Measurements from ENCODE around the gene ZNF484.

GRCh38 chr9:92857236-92857635, 20.6 kb downstream of the ZNF484 start:
- TF ChIP-seq EZH2 (IDR thresholded peaks at IDR 0.05; ENCODE audit: insufficient read depth, poor library complexity, severe bottlenecking) (no peak), EZH2phosphoT487 (IDR thresholded peaks at IDR 0.05; ENCODE audit: insufficient read depth, low read depth) (no peak)

Measured in GM23248 (cell line).